ENCODE data around the gene NCAPD3. TPM values are rescaled to one million over a fixed set of nuclear protein-coding genes. Genes with fewer than 3 reads are reported as not detected.

NCAPD3 gene
- total and polyA plus RNA-seq, 2 donors (not counting 1 experiment from before 2014, with no cell fraction given), result 12.9 to 32.2 TPM

- no peak overlapping the region for H3K9ac ChIP-seq (ENCODE audit: low read length)
These were observed 7.9 kb downstream of the NCAPD3 start for GRCh38 chr11:134215836-134216235.

More at GRCh38 chr11:134215836-134216235, 7.9 kb downstream of the NCAPD3 start:
- no peak for TF ChIP-seq EZH2 (IDR thresholded peaks at IDR 0.05; ENCODE audit: borderline replicate concordance, insufficient read depth, low read depth, low read length, poor library complexity, severe bottlenecking)
- no peak for TF ChIP-seq CTCF (IDR thresholded peaks at IDR 0.05)
- Histone ChIP-seq H3K36me3 (replicated peaks in 1 of 2; ENCODE audit: control extremely low read depth in 1 of 2, control insufficient read depth in 1 of 2, extremely low read depth in 1 of 2, insufficient read depth in 2 of 2, low read length in 1 of 2) (peaks cover 6 to 16% of the 10 kb centered on the region in 2 experiments), H3K79me2 (ENCODE audit: control insufficient read depth, insufficient read depth, low read length) (peaks cover 15% of the 10 kb centered on the region), H3K27ac (ENCODE audit: low read length in 2 of 2) (no peak overlapping the region), H2AFZ (ENCODE audit: insufficient read depth, low read depth, low read length, poor library complexity, severe bottlenecking) (no peak overlapping the region), H3K4me2 (replicated peaks; ENCODE audit: low read depth, low read length, poor library complexity, severe bottlenecking) (no peak overlapping the region), H3K27me3 (replicated peaks in 1 of 4; ENCODE audit: control extremely low read depth in 1 of 4, control insufficient read depth in 3 of 4, insufficient read depth in 4 of 4, low read length in 3 of 4) (no peaks in the 10 kb centered on the region), H3K9me3 (ENCODE audit: control extremely low read depth in 1 of 3, control insufficient read depth in 2 of 3, insufficient read depth in 1 of 3, low read length in 2 of 3) (no peaks in the 10 kb centered on the region), H3K4me1 (ENCODE audit: control insufficient read depth in 2 of 2, insufficient read depth in 2 of 2, low read length in 2 of 2) (no peaks in the 10 kb centered on the region), H3K4me3 (ENCODE audit: control extremely low read depth in 1 of 5, extremely low read depth in 1 of 5, insufficient read depth in 1 of 5, low read depth in 2 of 5, low read length in 4 of 5) (no peak overlapping the region), H4K20me1 (ENCODE audit: control insufficient read depth, insufficient read depth, low read length, poor library complexity, severe bottlenecking) (no peaks in the 10 kb centered on the region)
- intact Hi-C loops (cut with micrococcal nuclease), result no loop called here
- Mint-ChIP-seq H3K4me1 (no peaks in the 10 kb centered on the region), H3K9me3 (ENCODE audit: insufficient read depth) (no peaks in the 10 kb centered on the region), H3K27ac (no peak overlapping the region), H3K4me3 (no peak overlapping the region), H3K27me3 (no peaks in the 10 kb centered on the region)
- DNase-seq (no peak), ATAC-seq (ENCODE audit: low read depth) (no peak)
- 96% methylated on average over 4 of the region's 7 CpGs for WGBS (ENCODE audit: insufficient coverage)
- CTCF ChIA-PET, result no interaction called here
- POLR2A ChIA-PET, result no interaction called here
